Glomerular visceral epithelial cell (primary cell): ENCODE measurements around the gene RFK.
A peak's percentile ranks its signal among the peaks of the same experiment; 100 is the strongest.
"Not testable (repeated sequence)": the region's sequence is repeated elsewhere in the genome, so short reads cannot be mapped to it uniquely, and the experiment has no call there.

ENCODE experiments used
- DNase-seq: peaks from one replicate; pipeline ENCODE4 v3.0.0-alpha.2; 2016; ENCODE audit errors: extremely low spot score

RFK gene

GRCh38 chr9:76394195-76394959 lies at the start of gene RFK:
TSS of gene RFK (minus strand) at chr9:76394426. CDS start at chr9:76394171, 255 bp downstream.
- peak; percentile 96 for DNase-seq

GRCh38 chr9:76443887-76444286 lies 49.7 kb upstream of the RFK start:
- no peak for DNase-seq

GRCh38 chr9:76441551-76442322 lies 47.5 kb upstream of the RFK start:
- DNase-seq: peak; percentile 85

DNA sequence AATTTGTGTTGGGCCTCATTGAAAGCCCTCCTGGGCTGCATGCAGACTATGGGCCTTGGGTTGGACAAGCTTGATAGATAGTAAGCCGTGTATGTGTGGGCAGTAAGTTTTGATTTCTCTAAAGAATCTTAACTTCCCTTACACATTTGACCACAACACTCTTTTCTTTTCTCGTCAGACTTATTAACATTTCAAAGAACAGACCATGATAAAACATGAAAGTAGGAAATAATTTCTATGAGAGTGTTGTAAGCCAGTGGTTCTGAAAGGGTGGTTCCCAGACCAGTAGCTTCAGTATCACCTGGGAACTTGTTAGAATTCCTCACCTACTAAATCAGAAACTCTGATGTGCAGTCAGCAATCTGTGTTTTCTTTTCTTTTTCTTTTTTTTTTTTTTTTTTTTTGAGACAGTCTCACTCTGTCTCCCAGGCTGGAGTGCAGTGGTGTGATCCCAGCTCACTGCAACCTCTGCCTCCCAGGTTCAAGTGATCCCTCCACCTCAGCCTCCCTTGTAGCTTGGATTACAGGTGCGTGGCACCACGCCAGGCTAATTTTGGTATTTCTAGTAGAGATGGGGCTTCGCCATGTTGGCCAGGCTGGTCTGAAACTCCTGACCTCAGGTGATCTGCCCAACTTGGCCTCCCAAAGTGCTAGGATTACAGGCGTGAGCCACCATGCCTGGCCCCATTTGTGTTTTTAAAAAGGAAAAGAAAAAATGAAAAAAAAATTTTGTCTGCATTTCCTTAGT lies 44.8 kb upstream of the RFK start:
- no peak for DNase-seq

GRCh38 chr9:76437017-76437699 lies 42.9 kb upstream of the RFK start:
- not testable (repeated sequence) for DNase-seq

- not testable (repeated sequence) for DNase-seq
These were observed 40.7 kb upstream of the RFK start for GRCh38 chr9:76434897-76435296.

DNA sequence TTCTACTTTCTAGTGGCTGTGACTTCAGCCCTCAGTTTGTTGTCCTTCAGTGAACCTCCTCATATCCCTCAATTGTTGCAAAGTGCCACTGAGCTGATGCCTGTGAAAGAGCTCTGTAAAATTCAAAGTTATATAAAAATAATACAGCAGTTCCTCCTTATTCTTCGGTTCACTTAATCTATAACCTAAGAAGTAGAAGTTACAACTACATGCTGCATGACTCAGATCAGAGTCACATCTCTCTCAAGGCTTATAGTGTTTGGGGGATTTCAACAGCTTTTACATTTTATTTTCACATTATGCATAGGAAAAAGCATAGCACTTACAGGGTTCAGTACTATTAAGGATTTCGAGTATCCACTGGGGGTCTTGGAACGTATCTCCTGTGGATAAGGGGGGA lies 39.6 kb upstream of the RFK start:
- DNase-seq: peak; percentile 41

DNA sequence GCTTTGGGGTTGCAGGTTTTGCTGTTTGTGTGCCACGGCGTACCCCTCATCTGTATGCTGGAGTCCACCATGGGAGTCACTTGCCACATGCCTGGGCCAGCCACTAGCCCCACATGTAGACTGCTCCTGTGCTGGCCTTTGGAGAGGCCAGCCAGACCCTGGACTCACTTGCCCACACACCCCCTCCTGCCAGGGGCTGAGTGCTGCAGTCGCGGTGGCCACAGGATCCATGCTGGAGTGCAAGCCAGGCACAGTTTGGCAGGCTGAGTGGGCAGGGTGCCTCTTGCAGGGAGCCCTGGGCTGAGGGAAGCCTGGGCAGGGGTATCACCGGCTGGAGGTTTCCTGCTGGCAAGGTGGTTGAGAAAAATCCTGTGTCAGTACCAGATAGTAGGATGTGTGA lies 39.2 kb upstream of the RFK start:
- DNase-seq: peak; percentile 17

- DNase-seq: no peak
These were observed 37.4 kb upstream of the RFK start for GRCh38 chr9:76431601-76432000.

DNA sequence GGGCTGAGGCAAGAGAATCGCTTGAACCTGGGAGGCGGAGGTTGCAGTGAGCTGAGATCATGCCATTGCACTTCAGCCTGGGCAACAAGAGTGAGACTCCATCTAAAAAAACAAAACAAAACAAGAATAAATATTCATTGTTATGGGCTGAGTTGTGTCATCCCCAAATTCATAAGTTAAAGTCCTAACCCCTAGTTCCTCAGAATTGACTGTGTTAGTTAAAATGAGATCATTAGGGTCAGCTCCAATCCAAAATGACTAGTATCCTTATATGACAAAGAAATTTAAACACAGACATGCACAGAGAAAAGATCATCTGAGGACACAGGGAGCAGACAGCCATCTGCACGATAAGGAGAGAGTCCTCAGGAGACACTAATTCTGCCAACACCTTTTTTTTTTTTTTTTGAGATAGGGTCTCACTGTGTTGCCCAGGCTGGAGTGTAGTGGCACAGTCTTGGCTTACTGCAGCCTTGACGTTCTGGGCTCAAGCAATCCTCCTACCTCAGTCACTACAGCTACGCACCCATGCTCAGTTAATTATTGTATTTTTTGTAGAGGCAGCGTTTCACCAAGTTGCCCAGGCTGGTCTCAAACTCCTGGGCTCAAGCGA lies 32.7 kb upstream of the RFK start:
- no peak for DNase-seq

DNA sequence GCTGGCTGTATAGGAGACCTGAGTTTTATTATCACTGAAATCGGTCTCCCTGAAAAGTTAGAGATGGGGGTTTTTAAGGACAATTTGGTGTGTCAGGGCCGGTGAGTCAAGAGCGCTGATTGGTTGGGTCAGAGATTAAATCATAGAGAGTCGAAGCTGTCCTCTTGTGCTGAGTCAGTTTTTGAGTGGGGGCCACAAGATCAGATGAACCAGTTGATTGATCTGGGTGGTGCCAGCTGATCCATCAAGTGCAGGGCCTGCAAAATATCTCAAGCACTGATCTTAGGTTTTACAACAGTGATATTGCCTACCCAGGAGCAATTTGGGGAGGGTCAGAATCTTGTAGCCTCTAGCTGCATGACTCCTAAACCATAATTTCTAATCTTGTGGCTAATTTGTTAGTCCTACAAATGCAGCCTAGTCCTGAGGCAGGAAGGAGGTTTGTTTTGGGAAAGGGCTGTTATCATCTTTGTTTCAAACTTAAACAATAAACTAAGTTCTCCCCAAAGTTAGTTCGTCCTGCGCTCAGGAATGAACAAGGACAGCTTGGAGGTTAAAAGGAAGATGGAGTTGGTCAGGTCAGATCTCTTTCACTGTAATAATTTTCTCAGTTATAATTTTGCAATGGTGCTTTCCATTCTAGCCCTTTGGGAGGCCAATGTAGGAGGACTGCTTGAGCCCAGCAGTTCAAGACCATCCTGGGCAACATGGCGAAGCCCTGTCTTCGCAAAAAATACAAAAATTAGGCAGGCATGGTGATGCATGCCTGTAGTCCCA lies 31.6 kb upstream of the RFK start:
- no peak for DNase-seq

DNA sequence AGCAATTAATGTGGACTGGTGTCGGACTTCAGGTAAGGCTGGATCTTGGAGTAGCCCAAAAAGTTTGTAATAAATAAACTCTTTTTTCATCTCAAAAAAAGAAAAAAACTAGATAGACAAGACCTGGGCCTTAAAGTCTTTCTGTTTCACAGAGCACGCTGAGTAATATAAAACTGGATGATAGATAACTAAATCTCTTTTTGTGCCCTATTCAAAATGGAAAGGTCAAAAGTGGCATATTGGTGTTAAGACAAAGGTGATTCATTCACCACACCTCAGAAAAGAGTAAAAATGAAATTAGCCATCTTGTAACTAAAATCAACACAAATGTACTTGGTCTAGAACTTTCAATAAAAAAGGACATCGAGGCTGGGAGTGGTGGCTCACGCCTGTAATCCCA lies 30.3 kb upstream of the RFK start:
- no peak for DNase-seq

DNA sequence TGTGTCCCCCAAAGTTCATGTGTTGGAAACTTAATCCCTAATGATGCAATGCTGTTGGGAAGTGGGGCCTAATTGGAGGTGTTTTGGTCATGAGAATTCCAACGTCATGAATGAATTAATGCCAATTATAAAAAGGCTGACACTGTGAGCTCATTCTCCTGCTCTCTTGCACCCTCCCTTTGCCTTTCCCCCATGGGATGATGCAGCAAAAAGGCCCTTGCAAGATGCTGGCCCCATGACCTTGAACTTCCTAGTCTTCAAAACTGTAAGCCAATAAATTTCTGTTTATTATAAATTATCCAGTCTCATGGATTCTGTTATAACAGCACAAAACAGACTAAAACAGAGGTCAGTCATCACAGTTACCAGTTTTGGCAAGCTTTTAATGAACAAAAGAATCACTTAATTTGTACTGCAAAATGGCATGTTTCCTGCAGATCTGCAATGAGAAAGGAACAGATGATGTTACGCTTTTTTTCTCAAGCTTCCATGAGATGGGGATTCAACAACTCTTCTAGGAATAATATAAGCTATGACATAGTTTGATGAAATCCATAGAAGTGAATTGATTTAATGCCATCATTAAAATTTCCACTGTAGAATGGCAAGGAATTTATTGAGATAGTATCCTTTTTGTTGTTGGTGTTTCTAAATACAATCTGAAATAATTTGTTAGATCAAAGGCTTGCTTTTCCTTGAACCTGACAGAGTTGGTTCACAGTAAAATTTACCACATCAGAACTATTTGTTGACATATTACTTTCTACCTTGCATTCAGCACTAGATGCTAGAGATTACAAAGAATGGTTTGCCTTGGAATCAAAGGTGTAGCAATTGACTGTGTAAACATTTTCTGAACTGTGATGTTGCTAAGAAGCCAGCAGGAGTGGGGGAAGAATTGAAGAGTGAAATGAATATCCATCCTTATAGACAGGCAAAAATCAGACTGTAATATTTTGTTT lies 29.3 kb upstream of the RFK start:
- DNase-seq: no peak

- peak; percentile 16 for DNase-seq
These were observed 25.7 kb upstream of the RFK start for GRCh38 chr9:76419782-76420380.

DNA sequence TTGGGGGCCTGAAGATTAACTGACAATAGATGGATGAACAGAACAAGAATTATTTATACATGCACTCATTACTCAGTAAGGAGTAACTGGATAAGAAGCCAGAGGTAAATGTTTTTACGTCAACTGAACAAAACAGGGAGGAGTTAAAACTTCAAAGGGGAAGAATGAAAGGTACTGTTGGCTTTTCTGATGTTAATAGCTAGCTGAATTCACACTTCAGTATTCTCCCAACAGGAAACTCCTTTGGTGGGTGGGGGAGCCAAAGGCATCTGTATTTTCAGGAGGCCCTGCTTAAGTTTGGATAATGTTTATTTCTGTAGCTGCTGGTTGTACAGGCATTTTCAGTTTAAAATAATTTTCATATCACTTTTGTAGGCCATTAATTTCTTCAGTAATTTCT lies 23.2 kb upstream of the RFK start:
- DNase-seq: no peak

GRCh38 chr9:76415731-76416130 lies 21.5 kb upstream of the RFK start:
- no peak for DNase-seq

- no peak for DNase-seq
These were observed 20.9 kb upstream of the RFK start for GRCh38 chr9:76415154-76415553.

GRCh38 chr9:76414661-76415060 lies 20.4 kb upstream of the RFK start:
- DNase-seq: no peak

- no peak for DNase-seq
These were observed 19.4 kb upstream of the RFK start for GRCh38 chr9:76413658-76414057.
